Colonic mucosa (tissue), 4 donors: ENCODE measurements around the gene RPSA. TPM values are rescaled to one million over a fixed set of nuclear protein-coding genes. Genes with fewer than 3 reads are reported as not detected.

Experiments used
- DNase-seq: peaks from one replicate; pipeline ENCODE4 v3.0.0-alpha.2; 2020
- H3K27ac ChIP-seq: fragments of 200-600 bp; one replicate; pipeline ENCODE4 v1.8.0; 2021
- H3K27me3 ChIP-seq: fragments of 200-600 bp; one replicate; pipeline ENCODE4 v1.8.0; 2021
- H3K36me3 ChIP-seq: fragments of 200-600 bp; one replicate; pipeline ENCODE4 v1.8.0; 2021
- H3K4me1 ChIP-seq: fragments of 200-600 bp; one replicate; pipeline ENCODE4 v1.8.0; 2021; ENCODE audit warnings: mild to moderate bottlenecking
- H3K4me3 ChIP-seq: fragments of 200-600 bp; one replicate; pipeline ENCODE4 v1.8.0; 2021
- H3K9ac ChIP-seq, 2 donors: one replicate each; pipeline ENCODE4 v1.7.0; 2013; ENCODE audit warnings: control low read depth in 2 of 2, low read depth in 2 of 2, low read length in 2 of 2
- H3K9me3 ChIP-seq: fragments of 200-600 bp; one replicate; pipeline ENCODE4 v1.8.0; 2021
- intact Hi-C: fragments of 100-400 bp; cut with DNase I; formaldehyde crosslinking; loops from one replicate; pipeline ENCODE4 v1.14.1; 2022
- total RNA-seq, 2 donors: library from RNA; stranded (reverse); fragmentation: NEBNext Ultra II Directional in 1 of 2; extraction: Animal tissue kit (Norgen Biotek cat#: 25700) in 1 of 2; gene quantifications; one replicate each; pipeline ENCODE4 v1.2.1, GENCODE V29; 2021
- TF ChIP-seq, protein P1 (sequence below): fragments of 200-600 bp; IDR thresholded peaks from one replicate; pipeline ENCODE4 v1.8.0; 2022; ENCODE audit warnings: antibody characterized with exemption, mild to moderate bottlenecking
- donor health status: healthy.
- donor health status: DM: no; HTN: no; CAD: no.
- donor health status: DM: no; HTN: no; CAD: no.

RPSA gene
- total RNA-seq, 2 donors from 2014 or later: 896 to 1,381 TPM

DNA sequence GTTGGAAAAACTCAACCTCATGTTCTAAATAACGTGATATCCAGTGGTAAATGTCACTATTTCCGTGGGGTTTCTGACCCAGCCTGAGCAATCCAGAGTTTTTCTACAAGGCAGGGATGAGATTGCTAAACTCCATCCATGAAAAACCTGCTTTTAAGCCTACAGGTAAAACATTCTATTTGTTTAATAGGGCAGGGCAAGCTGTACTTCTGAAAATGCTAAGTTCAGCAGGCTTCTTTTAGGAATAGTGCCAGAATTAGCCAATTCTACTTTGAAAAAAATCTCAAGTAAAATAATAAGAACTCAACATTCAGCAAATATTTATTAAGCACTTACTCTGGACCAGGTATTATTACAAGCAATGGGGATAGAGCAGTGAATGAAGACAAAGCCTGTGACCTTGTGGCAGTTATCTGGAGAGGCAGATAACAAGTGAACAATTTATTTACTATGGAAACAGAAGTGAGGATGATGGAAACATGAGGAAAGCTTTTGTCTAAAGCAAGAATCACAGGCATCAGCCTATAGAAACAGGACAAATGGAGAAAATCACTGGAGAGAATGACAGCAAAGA lies 13.3 kb downstream of the RPSA start:
- no peaks in the 10 kb centered on the region for H3K27me3 ChIP-seq
- no peaks in the 10 kb centered on the region for H3K4me1 ChIP-seq
- H3K9ac ChIP-seq: no peak overlapping the region
- intact Hi-C loops: no loop called here
- no peaks in the 10 kb centered on the region for H3K9me3 ChIP-seq
- no peak overlapping the region for H3K4me3 ChIP-seq
- no peak overlapping the region for H3K27ac ChIP-seq
- no peaks in the 10 kb centered on the region for H3K36me3 ChIP-seq
- DNase-seq: no peak
- TF ChIP-seq, protein P1, sequence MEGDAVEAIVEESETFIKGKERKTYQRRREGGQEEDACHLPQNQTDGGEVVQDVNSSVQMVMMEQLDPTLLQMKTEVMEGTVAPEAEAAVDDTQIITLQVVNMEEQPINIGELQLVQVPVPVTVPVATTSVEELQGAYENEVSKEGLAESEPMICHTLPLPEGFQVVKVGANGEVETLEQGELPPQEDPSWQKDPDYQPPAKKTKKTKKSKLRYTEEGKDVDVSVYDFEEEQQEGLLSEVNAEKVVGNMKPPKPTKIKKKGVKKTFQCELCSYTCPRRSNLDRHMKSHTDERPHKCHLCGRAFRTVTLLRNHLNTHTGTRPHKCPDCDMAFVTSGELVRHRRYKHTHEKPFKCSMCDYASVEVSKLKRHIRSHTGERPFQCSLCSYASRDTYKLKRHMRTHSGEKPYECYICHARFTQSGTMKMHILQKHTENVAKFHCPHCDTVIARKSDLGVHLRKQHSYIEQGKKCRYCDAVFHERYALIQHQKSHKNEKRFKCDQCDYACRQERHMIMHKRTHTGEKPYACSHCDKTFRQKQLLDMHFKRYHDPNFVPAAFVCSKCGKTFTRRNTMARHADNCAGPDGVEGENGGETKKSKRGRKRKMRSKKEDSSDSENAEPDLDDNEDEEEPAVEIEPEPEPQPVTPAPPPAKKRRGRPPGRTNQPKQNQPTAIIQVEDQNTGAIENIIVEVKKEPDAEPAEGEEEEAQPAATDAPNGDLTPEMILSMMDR: no peak

GRCh38 chr3:39420543-39420942 lies 14.0 kb downstream of the RPSA start:
- Histone ChIP-seq H3K9me3 (no peaks in the 10 kb centered on the region), H3K9ac (no peak overlapping the region), H3K4me3 (no peak overlapping the region), H3K27ac (no peak overlapping the region), H3K36me3 (no peaks in the 10 kb centered on the region), H3K27me3 (no peaks in the 10 kb centered on the region), H3K4me1 (no peaks in the 10 kb centered on the region)
- intact Hi-C loops: no loop called here
- DNase-seq: no peak
- TF ChIP-seq, protein P1: no peak

DNA sequence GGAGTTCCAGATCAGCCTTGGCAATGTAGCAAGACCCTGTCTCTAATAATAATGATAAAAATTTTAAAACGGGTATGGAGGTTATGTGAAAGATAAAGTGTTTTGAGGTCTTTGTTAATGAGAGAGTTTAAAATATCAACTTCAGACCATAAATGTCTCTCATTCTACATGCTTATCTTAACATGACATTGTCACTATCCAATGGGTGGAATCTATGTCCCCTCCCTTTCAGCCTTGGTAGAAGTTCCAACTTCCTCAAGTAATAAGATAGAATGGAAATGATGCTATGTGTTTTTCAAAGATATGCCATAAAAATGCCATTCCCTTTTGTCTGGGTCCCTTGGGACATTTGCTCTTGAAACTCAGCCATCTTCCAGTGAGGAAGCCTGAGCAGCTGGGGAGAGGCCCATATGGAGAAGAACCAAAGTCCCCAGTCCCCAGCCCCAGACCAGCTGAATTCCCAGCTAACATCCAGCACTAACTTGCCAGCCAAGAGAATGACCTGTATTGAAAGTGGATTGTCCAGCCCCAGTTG lies 17.0 kb downstream of the RPSA start:
- DNase-seq: no peak
- no peak overlapping the region for H3K27ac ChIP-seq
- TF ChIP-seq, protein P1: no peak
- no peaks in the 10 kb centered on the region for H3K36me3 ChIP-seq
- H3K4me3 ChIP-seq: no peak overlapping the region
- no peaks in the 10 kb centered on the region for H3K4me1 ChIP-seq
- no peaks in the 10 kb centered on the region for H3K9me3 ChIP-seq
- H3K27me3 ChIP-seq: no peaks in the 10 kb centered on the region
- intact Hi-C loops: no loop called here
- no peak overlapping the region for H3K9ac ChIP-seq

GRCh38 chr3:39426312-39426711 lies 19.8 kb downstream of the RPSA start:
- H3K9ac ChIP-seq: no peak overlapping the region
- TF ChIP-seq, protein P1: no peak

GRCh38 chr3:39427506-39427905 lies 21.0 kb downstream of the RPSA start:
- H3K4me1 ChIP-seq: no peaks in the 10 kb centered on the region
- no peak overlapping the region for H3K27ac ChIP-seq
- no peak overlapping the region for H3K4me3 ChIP-seq
- no peaks in the 10 kb centered on the region for H3K27me3 ChIP-seq
- no peak overlapping the region for H3K9ac ChIP-seq
- no peaks in the 10 kb centered on the region for H3K36me3 ChIP-seq
- DNase-seq: no peak
- H3K9me3 ChIP-seq: no peaks in the 10 kb centered on the region
- TF ChIP-seq, protein P1: no peak
- intact Hi-C loops: no loop called here

More at GRCh38 chr3:39426312-39426711, 19.8 kb downstream of the RPSA start:
- no peak overlapping the region for H3K4me3 ChIP-seq
- H3K27ac ChIP-seq: no peak overlapping the region
- no peaks in the 10 kb centered on the region for H3K9me3 ChIP-seq
- intact Hi-C loops: no loop called here
- no peaks in the 10 kb centered on the region for H3K27me3 ChIP-seq
- no peaks in the 10 kb centered on the region for H3K36me3 ChIP-seq
- no peak for DNase-seq
- H3K4me1 ChIP-seq: no peaks in the 10 kb centered on the region
